Endodermal cell (in vitro differentiated cells): ENCODE data around the gene ROR2. TPM values are rescaled to one million over a fixed set of nuclear protein-coding genes. Genes with fewer than 3 reads are reported as not detected.

Source experiments
- DNase-seq: peaks from one replicate; pipeline ENCODE4 v3.0.0-alpha.2; 2017
- H3K27ac ChIP-seq: 2 replicates; pipeline ENCODE4 v1.5.1; 2013; ENCODE audit warnings: mild to moderate bottlenecking, low read depth, low read length, moderate library complexity
- H3K27me3 ChIP-seq: 2 replicates; pipeline ENCODE4 v1.6.1; 2013; ENCODE audit warnings: mild to moderate bottlenecking, low read length, moderate library complexity; ENCODE audit not compliant: insufficient read depth, control insufficient read depth, poor library complexity, severe bottlenecking
- H3K36me3 ChIP-seq: 2 replicates; pipeline ENCODE4 v1.7.0; 2013; ENCODE audit warnings: mild to moderate bottlenecking, low read length, moderate library complexity; ENCODE audit not compliant: control insufficient read depth, insufficient read depth
- H3K4me1 ChIP-seq: one replicate; pipeline ENCODE4 v1.7.0; 2013; ENCODE audit warnings: low read length; ENCODE audit not compliant: control insufficient read depth, insufficient read depth
- H3K4me3 ChIP-seq: 2 replicates; pipeline ENCODE4 v1.5.1; 2013; ENCODE audit warnings: mild to moderate bottlenecking, low read length, moderate library complexity
- H3K9ac ChIP-seq: 2 replicates; pipeline ENCODE4 v1.6.1; 2013; ENCODE audit warnings: mild to moderate bottlenecking, low read length, moderate library complexity; ENCODE audit not compliant: poor library complexity, severe bottlenecking; ENCODE audit errors: extremely low read depth
- H3K9me3 ChIP-seq: 2 replicates; pipeline ENCODE4 v1.6.1; 2013; ENCODE audit warnings: mild to moderate bottlenecking, low read length, moderate library complexity; ENCODE audit not compliant: control insufficient read depth
- H3K27ac Mint-ChIP-seq: 2 replicates; pipeline ENCODE4 v1.8.0; 2020; ENCODE audit warnings: mixed read lengths
- H3K27me3 Mint-ChIP-seq: 2 replicates; pipeline ENCODE4 v1.8.0; 2021; ENCODE audit warnings: mild to moderate bottlenecking, mixed read lengths; ENCODE audit not compliant: insufficient read depth
- H3K36me3 Mint-ChIP-seq: 2 replicates; pipeline ENCODE4 v1.8.0; 2020; ENCODE audit warnings: low read depth, mixed read lengths
- H3K4me1 Mint-ChIP-seq: 2 replicates; pipeline ENCODE4 v1.8.0; 2020; ENCODE audit warnings: mixed read lengths
- H3K4me3 Mint-ChIP-seq: 2 replicates; pipeline ENCODE4 v1.8.0; 2020; ENCODE audit warnings: mild to moderate bottlenecking, moderate library complexity, mixed read lengths
- H3K9me3 Mint-ChIP-seq: 2 replicates; pipeline ENCODE4 v1.8.0; 2020; ENCODE audit warnings: mild to moderate bottlenecking, mixed read lengths
- WGBS, 2 experiments: methylation state at CpG; one replicate each; pipeline versions ENCODE4 v1.1.5 to v1.1.7; 2013; ENCODE audit warnings: missing lambda C conversion rate in 2 of 2, mixed read lengths in 1 of 2; ENCODE audit not compliant: insufficient coverage in 1 of 2, insufficient read length in 1 of 2; 5-methylcytosine and 5-hydroxymethylcytosine counted together
- total RNA-seq, 2 donors: library from RNA; stranded (reverse); fragmentation: NEBNext Ultra II Directional in 1 of 2; extraction: Animal tissue kit (Norgen Biotek cat#: 25700) in 1 of 2; gene quantifications; 2 replicates in 1 of 2; 3 replicates in 1 of 2; pipeline ENCODE4 v1.2.1, GENCODE V29; 2021
- TF ChIP-seq, protein P1 (sequence below): fragments of 200-600 bp; sonication (generic); conservative IDR thresholded peaks from 2 replicates; pipeline ENCODE4 v1.5.0; 2021; ENCODE audit warnings: antibody characterized with exemption, mild to moderate bottlenecking

Gene ROR2
- total RNA-seq, 2 donors from 2014 or later = 104 to 160 TPM

DNA sequence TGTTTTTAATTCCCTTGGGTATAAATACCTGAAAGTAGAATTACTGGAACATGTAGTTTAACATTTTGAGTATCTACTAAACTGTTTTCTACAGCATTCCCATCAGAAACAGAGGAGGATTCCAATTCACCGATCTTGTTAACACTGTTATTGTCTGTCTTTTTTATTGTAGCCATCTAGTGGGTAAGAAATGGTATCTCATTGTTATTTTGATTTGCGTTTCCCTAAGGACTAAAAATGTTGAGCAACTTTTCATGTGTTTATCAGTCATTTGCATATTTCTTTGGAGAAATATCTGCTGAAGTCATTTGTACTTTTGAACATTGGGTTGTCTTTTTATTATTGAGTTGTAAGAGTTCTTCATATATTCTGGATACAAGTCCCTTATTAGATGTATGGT, 391.1 kb downstream of the ROR2 start:
- no peak overlapping the region for H3K27ac Mint-ChIP-seq
- TF ChIP-seq, protein P1, sequence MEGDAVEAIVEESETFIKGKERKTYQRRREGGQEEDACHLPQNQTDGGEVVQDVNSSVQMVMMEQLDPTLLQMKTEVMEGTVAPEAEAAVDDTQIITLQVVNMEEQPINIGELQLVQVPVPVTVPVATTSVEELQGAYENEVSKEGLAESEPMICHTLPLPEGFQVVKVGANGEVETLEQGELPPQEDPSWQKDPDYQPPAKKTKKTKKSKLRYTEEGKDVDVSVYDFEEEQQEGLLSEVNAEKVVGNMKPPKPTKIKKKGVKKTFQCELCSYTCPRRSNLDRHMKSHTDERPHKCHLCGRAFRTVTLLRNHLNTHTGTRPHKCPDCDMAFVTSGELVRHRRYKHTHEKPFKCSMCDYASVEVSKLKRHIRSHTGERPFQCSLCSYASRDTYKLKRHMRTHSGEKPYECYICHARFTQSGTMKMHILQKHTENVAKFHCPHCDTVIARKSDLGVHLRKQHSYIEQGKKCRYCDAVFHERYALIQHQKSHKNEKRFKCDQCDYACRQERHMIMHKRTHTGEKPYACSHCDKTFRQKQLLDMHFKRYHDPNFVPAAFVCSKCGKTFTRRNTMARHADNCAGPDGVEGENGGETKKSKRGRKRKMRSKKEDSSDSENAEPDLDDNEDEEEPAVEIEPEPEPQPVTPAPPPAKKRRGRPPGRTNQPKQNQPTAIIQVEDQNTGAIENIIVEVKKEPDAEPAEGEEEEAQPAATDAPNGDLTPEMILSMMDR = peak; percentile 28
- Histone ChIP-seq H3K9me3 (no peaks in the 10 kb centered on the region), H3K27ac (no peak overlapping the region), H3K4me3 (no peak overlapping the region), H3K27me3 (no peaks in the 10 kb centered on the region), H3K4me1 (peaks cover 3% of the 10 kb centered on the region), H3K9ac (no peak overlapping the region), H3K36me3 (no peaks in the 10 kb centered on the region)
- 87 to 88% methylated on average over 1 to 2 of the region's 2 CpGs for WGBS, 2 experiments
- H3K27me3 Mint-ChIP-seq = no peaks in the 10 kb centered on the region
- no peak overlapping the region for H3K4me3 Mint-ChIP-seq
- DNase-seq = no peak
- H3K36me3 Mint-ChIP-seq = no peaks in the 10 kb centered on the region
- no peaks in the 10 kb centered on the region for H3K9me3 Mint-ChIP-seq
- peaks cover 6% of the 10 kb centered on the region for H3K4me1 Mint-ChIP-seq

DNA sequence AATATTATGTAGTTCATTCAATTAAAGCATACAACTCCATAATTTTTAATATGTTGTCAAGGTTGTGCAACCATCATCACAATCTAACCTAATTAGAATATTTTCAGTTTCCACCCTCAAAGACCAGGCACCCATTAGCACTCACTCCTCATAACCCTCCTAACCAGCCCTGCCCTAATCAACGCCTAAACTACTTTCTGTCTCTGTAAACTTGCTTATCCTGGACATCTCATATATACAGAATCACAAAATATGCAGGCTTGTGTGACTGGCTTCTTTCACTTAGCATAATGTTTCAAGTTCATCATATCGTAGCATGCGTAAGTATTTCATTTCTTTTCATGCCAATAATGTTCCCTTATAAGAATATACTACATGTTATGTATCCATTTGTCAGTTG, 391.6 kb downstream of the ROR2 start:
- Histone ChIP-seq H3K27ac (no peak overlapping the region), H3K27me3 (no peaks in the 10 kb centered on the region), H3K9me3 (no peaks in the 10 kb centered on the region), H3K9ac (no peak overlapping the region), H3K36me3 (no peaks in the 10 kb centered on the region), H3K4me3 (no peak overlapping the region), H3K4me1 (no peaks in the 10 kb centered on the region)
- H3K27me3 Mint-ChIP-seq = no peaks in the 10 kb centered on the region
- no peak overlapping the region for H3K4me3 Mint-ChIP-seq
- H3K27ac Mint-ChIP-seq = no peak overlapping the region
- DNase-seq = no peak
- TF ChIP-seq, protein P1 = no peak
- no peaks in the 10 kb centered on the region for H3K9me3 Mint-ChIP-seq
- H3K36me3 Mint-ChIP-seq = no peaks in the 10 kb centered on the region
- peaks cover 4% of the 10 kb centered on the region for H3K4me1 Mint-ChIP-seq
- 71 to 88% methylated on average over 1 to 3 of the region's 3 CpGs for WGBS, 2 experiments

DNA sequence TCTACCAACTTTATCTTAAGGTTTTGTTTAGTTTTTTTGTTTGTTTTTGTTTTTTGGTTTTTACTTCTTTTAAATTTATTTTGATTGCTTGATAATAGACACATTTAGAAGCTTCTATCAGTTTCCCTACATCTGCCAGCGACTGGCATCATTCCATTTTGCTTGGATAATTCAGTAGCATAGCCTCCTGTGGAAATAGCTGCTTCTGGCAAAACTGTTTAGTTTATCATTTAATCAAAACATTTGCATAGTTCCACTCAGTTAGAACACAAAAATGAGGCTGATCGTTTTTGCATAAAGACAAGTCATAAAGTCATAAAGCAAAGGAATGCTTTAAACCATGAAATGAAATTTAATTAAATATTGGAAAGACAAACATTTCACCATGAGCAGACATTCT, 392.7 kb downstream of the ROR2 start:
- Histone ChIP-seq H3K4me3 (no peak overlapping the region), H3K27ac (no peak overlapping the region), H3K9me3 (no peaks in the 10 kb centered on the region), H3K4me1 (no peaks in the 10 kb centered on the region), H3K9ac (no peak overlapping the region), H3K36me3 (no peaks in the 10 kb centered on the region), H3K27me3 (no peaks in the 10 kb centered on the region)
- 89% methylated on average over 2 of the region's 2 CpGs; no CpG with 5 or more reads in 1 of the 2 experiments for WGBS, 2 experiments
- no peak overlapping the region for H3K27ac Mint-ChIP-seq
- TF ChIP-seq, protein P1 = no peak
- no peak overlapping the region for H3K4me3 Mint-ChIP-seq
- H3K36me3 Mint-ChIP-seq = no peaks in the 10 kb centered on the region
- no peak for DNase-seq
- no peaks in the 10 kb centered on the region for H3K27me3 Mint-ChIP-seq
- H3K4me1 Mint-ChIP-seq = peaks cover 4% of the 10 kb centered on the region
- H3K9me3 Mint-ChIP-seq = no peaks in the 10 kb centered on the region
